ENCODE data around the gene AQP7. TPM values are rescaled to one million over a fixed set of nuclear protein-coding genes. Genes with fewer than 3 reads are reported as not detected.

The AQP7 gene
- total RNA-seq, 4 donors from 2014 or later, result 2.1 to 10.7 (median 4.1) TPM

DNA sequence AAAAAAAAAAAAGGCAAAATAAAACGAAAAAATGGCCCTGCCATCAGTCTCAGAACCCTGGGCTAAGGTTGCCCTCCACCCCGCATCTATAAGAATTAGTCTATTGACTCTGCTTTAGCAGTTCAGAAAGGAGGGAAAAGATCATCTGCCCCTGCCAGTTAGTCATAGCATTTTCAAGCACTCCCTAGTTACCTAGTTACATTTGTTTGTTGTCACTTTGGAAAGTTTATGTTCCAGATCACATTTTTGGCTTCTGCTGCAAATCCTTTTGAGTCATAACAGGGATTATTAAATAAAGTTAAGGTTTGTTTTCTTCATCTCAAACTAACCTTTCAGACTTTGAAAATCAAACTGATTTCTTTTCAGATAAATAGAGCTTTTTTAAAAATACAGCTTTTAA, 52.1 kb downstream of the AQP7 start:
- intact Hi-C loops (cut with DNase I; ENCODE audit: low total_unique reads) (no loop called here), in situ Hi-C loops (cut with MboI; ENCODE audit: low sequenced_read_pairs in 4 of 4) (no loop called here)

DNA sequence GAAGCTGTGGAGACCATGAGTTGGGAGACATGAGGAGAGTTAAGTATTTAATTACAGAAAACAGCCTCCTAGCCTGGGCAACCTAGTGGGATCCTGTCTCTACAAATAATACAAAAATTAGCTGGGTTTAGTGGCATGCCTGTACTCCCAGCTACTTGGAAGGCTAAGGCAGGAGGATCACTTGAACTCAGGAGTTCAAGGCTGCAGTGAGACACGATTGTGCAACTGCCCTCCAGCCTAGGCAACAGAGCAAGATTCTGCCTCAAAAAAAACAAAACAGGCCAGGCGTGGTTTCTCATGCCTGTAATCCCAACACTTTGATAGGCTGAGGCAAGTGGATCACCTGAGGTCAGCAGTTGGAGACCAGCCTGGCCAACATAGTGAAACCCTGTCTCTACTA, 52.6 kb downstream of the AQP7 start:
- intact Hi-C loops (cut with DNase I; ENCODE audit: low total_unique reads), result no loop called here
- ATAC-seq (no peak), DNase-seq (no peak)
- Histone ChIP-seq H3K9me3 (no peaks in the 10 kb centered on the region), H3K36me3 (peaks cover 4 to 61% of the 10 kb centered on the region in 2 donors), H3K4me3 (no peak overlapping the region), H3K27me3 (no peaks in the 10 kb centered on the region), H3K4me1 (no peaks in the 10 kb centered on the region), H3K27ac (no peak overlapping the region)
- in situ Hi-C loops (cut with MboI; ENCODE audit: low sequenced_read_pairs in 4 of 4), result no loop called here
- TF ChIP-seq, protein P1, sequence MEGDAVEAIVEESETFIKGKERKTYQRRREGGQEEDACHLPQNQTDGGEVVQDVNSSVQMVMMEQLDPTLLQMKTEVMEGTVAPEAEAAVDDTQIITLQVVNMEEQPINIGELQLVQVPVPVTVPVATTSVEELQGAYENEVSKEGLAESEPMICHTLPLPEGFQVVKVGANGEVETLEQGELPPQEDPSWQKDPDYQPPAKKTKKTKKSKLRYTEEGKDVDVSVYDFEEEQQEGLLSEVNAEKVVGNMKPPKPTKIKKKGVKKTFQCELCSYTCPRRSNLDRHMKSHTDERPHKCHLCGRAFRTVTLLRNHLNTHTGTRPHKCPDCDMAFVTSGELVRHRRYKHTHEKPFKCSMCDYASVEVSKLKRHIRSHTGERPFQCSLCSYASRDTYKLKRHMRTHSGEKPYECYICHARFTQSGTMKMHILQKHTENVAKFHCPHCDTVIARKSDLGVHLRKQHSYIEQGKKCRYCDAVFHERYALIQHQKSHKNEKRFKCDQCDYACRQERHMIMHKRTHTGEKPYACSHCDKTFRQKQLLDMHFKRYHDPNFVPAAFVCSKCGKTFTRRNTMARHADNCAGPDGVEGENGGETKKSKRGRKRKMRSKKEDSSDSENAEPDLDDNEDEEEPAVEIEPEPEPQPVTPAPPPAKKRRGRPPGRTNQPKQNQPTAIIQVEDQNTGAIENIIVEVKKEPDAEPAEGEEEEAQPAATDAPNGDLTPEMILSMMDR (IDR thresholded peaks at IDR 0.05 in 4 of 5, conservative IDR thresholded peaks at IDR 0.05 in 1 of 5), result no peak
- TF ChIP-seq POLR2A (IDR thresholded peaks at IDR 0.05), result no peak

More for the DNA sequence above, 52.1 kb downstream of the AQP7 start:
- Histone ChIP-seq H3K9me3 (no peaks in the 10 kb centered on the region), H3K36me3 (peaks cover 4 to 55% of the 10 kb centered on the region in 2 donors), H3K27me3 (no peaks in the 10 kb centered on the region), H3K4me1 (no peaks in the 10 kb centered on the region), H3K4me3 (no peak overlapping the region), H3K27ac (no peak overlapping the region)
- ATAC-seq (peak in 1 of 2 donors; percentile 38), DNase-seq (no peak)
- TF ChIP-seq, protein P1 (IDR thresholded peaks at IDR 0.05 in 4 of 5, conservative IDR thresholded peaks at IDR 0.05 in 1 of 5), result no peak
- TF ChIP-seq POLR2A (IDR thresholded peaks at IDR 0.05), result no peak

DNA sequence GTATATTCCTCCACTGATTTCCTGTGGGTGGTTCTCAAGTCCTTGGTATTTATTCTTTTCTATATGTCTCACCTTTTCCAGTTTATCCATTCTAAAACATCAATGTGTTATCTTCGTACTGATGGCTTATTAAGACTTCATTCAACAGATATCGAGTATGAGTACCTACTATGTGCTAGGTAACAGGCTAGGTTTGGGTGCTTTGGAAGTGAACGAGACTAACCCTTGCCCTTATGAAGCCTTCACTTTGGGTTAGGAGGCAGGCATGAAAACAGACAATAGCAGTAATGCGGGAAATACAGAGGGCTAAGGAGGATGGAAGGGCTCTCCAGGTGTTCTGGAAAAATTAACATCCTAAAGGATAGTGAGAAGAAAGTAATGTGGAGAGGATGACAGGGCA, 53.4 kb downstream of the AQP7 start:
- H3K36me3 ChIP-seq, result peaks cover 4 to 62% of the 10 kb centered on the region in 2 donors

DNA sequence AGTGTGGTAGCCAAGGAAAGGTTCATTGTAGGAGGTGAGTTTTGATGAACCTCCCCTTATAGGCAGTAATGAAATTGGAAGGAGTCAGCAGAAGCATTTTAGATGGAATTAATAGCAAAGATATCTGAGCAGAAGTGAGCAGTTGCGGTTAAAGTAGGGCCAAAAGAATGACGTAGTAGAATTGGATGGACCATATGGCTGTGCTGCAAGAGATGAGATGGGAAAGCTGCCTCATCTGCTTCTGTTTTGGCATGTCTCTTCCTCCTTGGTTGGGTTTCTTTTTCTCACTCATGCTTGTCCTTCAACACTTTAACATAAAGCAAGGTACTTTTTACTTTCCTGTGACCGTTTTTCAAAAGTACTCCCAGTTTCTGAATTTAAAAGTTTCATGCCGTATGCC, 55.8 kb downstream of the AQP7 start:
- no peaks in the 10 kb centered on the region for H3K4me1 ChIP-seq
- no peak for DNase-seq
- no peaks in the 10 kb centered on the region for H3K27me3 ChIP-seq
- H3K9me3 ChIP-seq, result no peaks in the 10 kb centered on the region
- intact Hi-C loops (cut with DNase I; ENCODE audit: low total_unique reads), result no loop called here
- no peak for ATAC-seq
- no peak for TF ChIP-seq POLR2A (IDR thresholded peaks at IDR 0.05)
- TF ChIP-seq, protein P1 (IDR thresholded peaks at IDR 0.05 in 4 of 5, conservative IDR thresholded peaks at IDR 0.05 in 1 of 5), result no peak
- H3K36me3 ChIP-seq, result peaks cover 6 to 85% of the 10 kb centered on the region in 2 donors
- no peak overlapping the region for H3K4me3 ChIP-seq
- H3K27ac ChIP-seq, result no peak overlapping the region
- in situ Hi-C loops (cut with MboI; ENCODE audit: low sequenced_read_pairs in 4 of 4), result no loop called here

More for the DNA sequence above, 53.4 kb downstream of the AQP7 start:
- Histone ChIP-seq H3K27me3 (no peaks in the 10 kb centered on the region), H3K4me3 (no peak overlapping the region), H3K4me1 (no peaks in the 10 kb centered on the region), H3K9me3 (no peaks in the 10 kb centered on the region), H3K27ac (no peak overlapping the region)
- DNase-seq (no peak), ATAC-seq (no peak)
- in situ Hi-C loops (cut with MboI; ENCODE audit: low sequenced_read_pairs in 4 of 4) (no loop called here), intact Hi-C loops (cut with DNase I; ENCODE audit: low total_unique reads) (no loop called here)
- TF ChIP-seq, protein P1 (IDR thresholded peaks at IDR 0.05 in 4 of 5, conservative IDR thresholded peaks at IDR 0.05 in 1 of 5), result no peak
- TF ChIP-seq POLR2A (IDR thresholded peaks at IDR 0.05), result no peak

DNA sequence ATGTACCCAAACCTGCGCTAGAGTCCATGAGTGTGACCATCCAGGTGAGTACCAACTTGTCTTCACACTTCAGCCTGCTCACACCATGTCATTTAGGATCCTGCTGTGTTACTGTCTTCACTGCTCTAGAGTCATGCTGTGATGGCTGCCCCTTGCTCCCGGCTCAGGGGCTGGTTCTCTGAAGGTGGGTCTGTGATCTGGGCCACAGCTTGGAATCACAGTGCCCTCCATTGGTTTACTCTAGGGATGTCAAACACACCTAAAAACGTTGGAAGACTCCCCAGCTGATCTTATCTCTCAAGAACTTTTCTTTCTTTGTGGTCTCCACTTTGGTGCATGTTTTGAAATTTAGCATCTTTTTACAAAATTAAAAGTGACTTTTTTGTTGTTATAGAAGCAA, 58.2 kb downstream of the AQP7 start:
- no peak overlapping the region for H3K4me3 ChIP-seq
- H3K9me3 ChIP-seq, result no peaks in the 10 kb centered on the region
- H3K36me3 ChIP-seq, result peaks cover 6 to 99% of the 10 kb centered on the region in 2 donors

More for the DNA sequence above, 58.2 kb downstream of the AQP7 start:
- in situ Hi-C loops (cut with MboI; ENCODE audit: low sequenced_read_pairs in 4 of 4) (no loop called here), intact Hi-C loops (cut with DNase I; ENCODE audit: low total_unique reads) (no loop called here)
- no peak overlapping the region for H3K27ac ChIP-seq
- no peak for DNase-seq
- H3K4me1 ChIP-seq, result no peaks in the 10 kb centered on the region
- ATAC-seq, result no peak
- no peak for TF ChIP-seq POLR2A (IDR thresholded peaks at IDR 0.05)
- TF ChIP-seq, protein P1 (IDR thresholded peaks at IDR 0.05 in 4 of 5, conservative IDR thresholded peaks at IDR 0.05 in 1 of 5), result no peak
- H3K27me3 ChIP-seq, result no peaks in the 10 kb centered on the region

Measured in gastrocnemius medialis (tissue), 4 donors.